Measurements from ENCODE around the gene IBSP. TPM values are rescaled to one million over a fixed set of nuclear protein-coding genes. Genes with fewer than 3 reads are reported as not detected.

The IBSP gene
- total and polyA plus RNA-seq, 4 donors, result 0.12 to 0.37 (median 0.19) TPM; not detected in 1

DNA sequence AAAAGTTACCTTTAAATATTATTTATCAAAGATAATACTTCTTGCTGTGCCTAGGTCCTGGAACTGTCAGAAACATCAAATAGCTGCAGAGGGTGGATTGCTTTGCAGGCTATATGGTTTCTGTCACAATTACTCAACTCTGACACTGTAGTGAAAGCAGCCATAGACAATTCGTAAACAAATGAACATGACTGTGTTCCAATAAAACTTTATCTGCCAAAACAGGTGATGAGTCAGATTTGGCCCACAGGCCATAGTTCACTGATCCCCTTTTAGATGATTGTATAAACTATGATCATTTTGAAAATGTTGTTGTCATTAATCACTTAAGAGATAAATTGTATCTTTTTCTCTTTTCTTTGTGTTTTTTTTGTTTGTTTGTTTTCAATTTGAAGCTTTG, 25.0 kb downstream of the IBSP start:
- H3K27ac ChIP-seq (ENCODE audit: low read depth in 1 of 2, low read length in 1 of 2), result no peak overlapping the region
- no peak overlapping the region for H3K9ac ChIP-seq (ENCODE audit: insufficient read depth in 1 of 2, low read length in 2 of 2)
- H3K9me3 ChIP-seq (ENCODE audit: control insufficient read depth in 4 of 4, insufficient read depth in 3 of 4, low read length in 3 of 4), result no peaks in the 10 kb centered on the region
- no peak overlapping the region for H3K4me3 ChIP-seq
- no peaks in the 10 kb centered on the region for H3K36me3 ChIP-seq (ENCODE audit: control insufficient read depth in 4 of 4, insufficient read depth in 4 of 4, low read length in 4 of 4)
- H3K27me3 ChIP-seq (ENCODE audit: control insufficient read depth in 3 of 3, insufficient read depth in 3 of 3, low read length in 2 of 3), result no peaks in the 10 kb centered on the region
- no peak for ATAC-seq (ENCODE audit: insufficient read depth, low FRiP score)
- TF ChIP-seq, protein P1, sequence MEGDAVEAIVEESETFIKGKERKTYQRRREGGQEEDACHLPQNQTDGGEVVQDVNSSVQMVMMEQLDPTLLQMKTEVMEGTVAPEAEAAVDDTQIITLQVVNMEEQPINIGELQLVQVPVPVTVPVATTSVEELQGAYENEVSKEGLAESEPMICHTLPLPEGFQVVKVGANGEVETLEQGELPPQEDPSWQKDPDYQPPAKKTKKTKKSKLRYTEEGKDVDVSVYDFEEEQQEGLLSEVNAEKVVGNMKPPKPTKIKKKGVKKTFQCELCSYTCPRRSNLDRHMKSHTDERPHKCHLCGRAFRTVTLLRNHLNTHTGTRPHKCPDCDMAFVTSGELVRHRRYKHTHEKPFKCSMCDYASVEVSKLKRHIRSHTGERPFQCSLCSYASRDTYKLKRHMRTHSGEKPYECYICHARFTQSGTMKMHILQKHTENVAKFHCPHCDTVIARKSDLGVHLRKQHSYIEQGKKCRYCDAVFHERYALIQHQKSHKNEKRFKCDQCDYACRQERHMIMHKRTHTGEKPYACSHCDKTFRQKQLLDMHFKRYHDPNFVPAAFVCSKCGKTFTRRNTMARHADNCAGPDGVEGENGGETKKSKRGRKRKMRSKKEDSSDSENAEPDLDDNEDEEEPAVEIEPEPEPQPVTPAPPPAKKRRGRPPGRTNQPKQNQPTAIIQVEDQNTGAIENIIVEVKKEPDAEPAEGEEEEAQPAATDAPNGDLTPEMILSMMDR (IDR thresholded peaks at IDR 0.05; ENCODE audit: control extremely low read depth, extremely low read depth), result no peak
- no peak for DNase-seq
- WGBS, 2 donors, result 82 to 85% methylated on average over 1 of the region's 1 CpG
- H3K4me1 ChIP-seq (ENCODE audit: control insufficient read depth in 5 of 5, insufficient read depth in 5 of 5, low read length in 5 of 5), result no peaks in the 10 kb centered on the region

DNA sequence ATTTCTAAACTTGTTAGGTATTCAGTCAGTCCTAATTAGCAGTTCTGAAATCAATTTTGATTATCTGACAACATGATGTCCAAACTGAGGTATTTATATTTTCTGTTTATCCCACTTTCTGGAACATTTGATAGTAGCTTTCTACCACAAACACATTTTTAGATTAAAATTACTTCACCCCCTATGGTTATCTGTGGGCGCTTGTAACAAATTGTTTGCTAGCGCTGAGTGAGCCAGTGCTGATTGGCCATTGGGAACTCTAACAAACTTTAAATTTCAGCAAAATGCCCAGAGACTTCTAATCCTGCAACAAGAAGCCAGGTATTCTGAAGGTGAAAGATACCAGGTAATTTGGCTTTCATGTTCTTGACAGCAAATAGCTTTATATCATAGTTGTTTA, 33.3 kb downstream of the IBSP start, which contains the start of gene MEPE:
Gene MEPE (plus strand): TSS at position 301 of the 400 bp plus-strand sequence. CDS start 1,746 bp downstream, outside the sequence.
- TF ChIP-seq, protein P1 (IDR thresholded peaks at IDR 0.05; ENCODE audit: control extremely low read depth, extremely low read depth), result no peak
- peaks cover 0 to 15% (median 0%) of the 10 kb centered on the region in 5 donors for H3K4me1 ChIP-seq (ENCODE audit: control insufficient read depth in 5 of 5, insufficient read depth in 5 of 5, low read length in 5 of 5)
- peaks cover 0 to 1% (median 0%) of the 10 kb centered on the region in 4 donors for H3K9me3 ChIP-seq (ENCODE audit: control insufficient read depth in 4 of 4, insufficient read depth in 3 of 4, low read length in 3 of 4)
- H3K27ac ChIP-seq (ENCODE audit: low read depth in 1 of 2, low read length in 1 of 2), result no peak within 1 kb of the TSS
- no peaks in the 10 kb centered on the region for H3K27me3 ChIP-seq (ENCODE audit: control insufficient read depth in 3 of 3, insufficient read depth in 3 of 3, low read length in 2 of 3)
- DNase-seq (no peak), ATAC-seq (ENCODE audit: insufficient read depth, low FRiP score) (no peak)
- H3K4me3 ChIP-seq, result no peak within 1 kb of the TSS
- H3K9ac ChIP-seq (ENCODE audit: insufficient read depth in 1 of 2, low read length in 2 of 2), result no peak within 1 kb of the TSS
- WGBS, 2 donors, result 75 to 98% methylated on average over 2 of the region's 2 CpGs
- no peaks in the 10 kb centered on the region for H3K36me3 ChIP-seq (ENCODE audit: control insufficient read depth in 4 of 4, insufficient read depth in 4 of 4, low read length in 4 of 4)

DNA sequence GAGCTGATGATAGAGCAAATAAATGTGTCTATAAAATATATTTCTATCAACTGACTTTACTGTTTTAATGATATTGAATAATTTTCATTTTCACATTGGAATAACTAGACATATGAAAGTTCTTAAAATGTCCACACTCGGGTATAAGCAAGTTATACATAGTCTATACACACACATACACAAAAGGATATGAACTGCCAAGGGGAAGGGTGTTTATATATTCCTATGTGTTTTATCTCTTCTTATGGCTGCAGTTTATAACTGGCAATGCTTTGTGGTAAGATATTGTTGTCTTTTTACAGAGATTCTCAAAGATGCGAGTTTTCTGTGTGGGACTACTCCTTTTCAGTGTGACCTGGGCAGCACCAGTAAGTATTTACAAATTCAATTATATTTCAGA, 35.0 kb downstream of the IBSP start:
- H3K27ac ChIP-seq (ENCODE audit: low read depth in 1 of 2, low read length in 1 of 2), result no peak overlapping the region
- H3K4me3 ChIP-seq, result no peak overlapping the region
- ATAC-seq (ENCODE audit: insufficient read depth, low FRiP score) (no peak), DNase-seq (peak in 2 of 3 donors; percentile 50 to 56)
- H3K9me3 ChIP-seq (ENCODE audit: control insufficient read depth in 4 of 4, insufficient read depth in 3 of 4, low read length in 3 of 4), result peaks cover 0 to 1% (median 0%) of the 10 kb centered on the region in 4 donors
- TF ChIP-seq, protein P1 (IDR thresholded peaks at IDR 0.05; ENCODE audit: control extremely low read depth, extremely low read depth), result no peak
- no peaks in the 10 kb centered on the region for H3K27me3 ChIP-seq (ENCODE audit: control insufficient read depth in 3 of 3, insufficient read depth in 3 of 3, low read length in 2 of 3)
- H3K36me3 ChIP-seq (ENCODE audit: control insufficient read depth in 4 of 4, insufficient read depth in 4 of 4, low read length in 4 of 4), result no peaks in the 10 kb centered on the region
- no peak overlapping the region for H3K9ac ChIP-seq (ENCODE audit: insufficient read depth in 1 of 2, low read length in 2 of 2)
- WGBS, 2 donors, result 81 to 93% methylated on average over 2 of the region's 2 CpGs
- peaks cover 0 to 15% (median 0%) of the 10 kb centered on the region in 5 donors for H3K4me1 ChIP-seq (ENCODE audit: control insufficient read depth in 5 of 5, insufficient read depth in 5 of 5, low read length in 5 of 5)

DNA sequence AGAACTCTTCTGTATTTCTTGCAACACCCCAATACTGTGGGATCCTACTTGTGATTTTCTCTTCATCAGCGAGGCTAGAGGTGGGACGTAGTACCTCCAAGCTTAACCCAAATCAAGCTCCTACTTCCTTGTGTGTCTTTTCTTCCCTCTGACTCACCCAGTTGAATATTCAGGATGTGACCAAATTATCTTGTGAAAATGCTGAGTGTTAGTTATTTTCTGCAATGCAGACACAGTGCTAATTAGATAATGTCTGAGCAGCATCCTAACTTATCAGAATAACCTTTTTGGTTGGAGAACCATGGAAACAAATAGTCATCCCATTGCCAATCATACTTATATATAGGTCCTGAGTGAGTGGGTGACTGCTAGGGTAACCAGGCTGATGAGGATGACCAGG, 35.8 kb downstream of the IBSP start:
- ATAC-seq (ENCODE audit: insufficient read depth, low FRiP score), result peak; percentile 14
- peaks cover 0 to 1% (median 0%) of the 10 kb centered on the region in 4 donors for H3K9me3 ChIP-seq (ENCODE audit: control insufficient read depth in 4 of 4, insufficient read depth in 3 of 4, low read length in 3 of 4)
- no peak overlapping the region for H3K27ac ChIP-seq (ENCODE audit: low read depth in 1 of 2, low read length in 1 of 2)
- WGBS, 2 donors, result 74 to 82% methylated on average over 2 of the region's 2 CpGs
- H3K9ac ChIP-seq (ENCODE audit: insufficient read depth in 1 of 2, low read length in 2 of 2), result no peak overlapping the region
- H3K27me3 ChIP-seq (ENCODE audit: control insufficient read depth in 3 of 3, insufficient read depth in 3 of 3, low read length in 2 of 3), result no peaks in the 10 kb centered on the region
- peaks cover 0 to 15% (median 0%) of the 10 kb centered on the region in 5 donors for H3K4me1 ChIP-seq (ENCODE audit: control insufficient read depth in 5 of 5, insufficient read depth in 5 of 5, low read length in 5 of 5)
- no peaks in the 10 kb centered on the region for H3K36me3 ChIP-seq (ENCODE audit: control insufficient read depth in 4 of 4, insufficient read depth in 4 of 4, low read length in 4 of 4)
- TF ChIP-seq, protein P1 (IDR thresholded peaks at IDR 0.05; ENCODE audit: control extremely low read depth, extremely low read depth), result no peak
- DNase-seq, result no peak
- no peak overlapping the region for H3K4me3 ChIP-seq
